Loucy (cell line): Measurements from ENCODE around the gene ANG.

Experiments used
- H2AFZ ChIP-seq: fragments of 200-600 bp; sonication (generic); 2 replicates; pipeline ENCODE4 v1.6.0; 2016; ENCODE audit warnings: antibody characterized with exemption, mild to moderate bottlenecking, low read length, moderate library complexity
- H3F3A ChIP-seq: fragments of 200-600 bp; 2 replicates; pipeline ENCODE4 v1.6.0; 2016; ENCODE audit warnings: antibody characterized with exemption, low read depth, mild to moderate bottlenecking
- H3K27me3 ChIP-seq: fragments of 200-600 bp; sonication (generic); 2 replicates; pipeline ENCODE4 v1.6.1; 2014; ENCODE audit warnings: low read length, mild to moderate bottlenecking; ENCODE audit not compliant: insufficient read depth, poor library complexity, severe bottlenecking
- H3K36me3 ChIP-seq: fragments of 200-600 bp; sonication (generic); 2 replicates; pipeline ENCODE4 v1.6.1; 2016; ENCODE audit warnings: low read length; ENCODE audit not compliant: insufficient read depth
- H3K4me1 ChIP-seq: fragments of 200-600 bp; sonication (generic); 2 replicates; pipeline ENCODE4 v1.5.1; 2014; ENCODE audit warnings: low read length, mild to moderate bottlenecking; ENCODE audit not compliant: insufficient read depth, poor library complexity, severe bottlenecking
- H3K4me2 ChIP-seq: fragments of 200-600 bp; sonication (generic); 2 replicates; pipeline ENCODE4 v1.6.0; 2014; ENCODE audit warnings: antibody characterized with exemption, low read length, low read depth, mild to moderate bottlenecking; ENCODE audit not compliant: poor library complexity, severe bottlenecking
- H3K4me3 ChIP-seq: fragments of 200-600 bp; sonication (generic); 2 replicates; pipeline ENCODE4 v1.5.1; 2014; ENCODE audit warnings: low read length, mild to moderate bottlenecking, mixed read lengths; ENCODE audit not compliant: poor library complexity, severe bottlenecking
- H3K79me2 ChIP-seq: fragments of 200-600 bp; sonication (generic); 2 replicates; pipeline ENCODE4 v1.6.1; 2014; ENCODE audit warnings: low read length; ENCODE audit not compliant: insufficient read depth
- H3K9ac ChIP-seq: fragments of 200-600 bp; sonication (generic); 2 replicates; pipeline ENCODE4 v1.6.0; 2014; ENCODE audit warnings: mild to moderate bottlenecking, low read depth, low read length, moderate library complexity; ENCODE audit not compliant: poor library complexity, severe bottlenecking
- H3K9me2 ChIP-seq: fragments of 200-600 bp; sonication (generic); replicated peaks from 2 replicates; pipeline ENCODE4 v1.6.1; 2016; ENCODE audit warnings: low read depth, low read length, mixed read lengths
- H3K9me3 ChIP-seq: fragments of 200-600 bp; sonication (generic); 2 replicates; pipeline ENCODE4 v1.6.1; 2014; ENCODE audit warnings: mild to moderate bottlenecking, antibody characterized with exemption, low read length, low read depth; ENCODE audit not compliant: insufficient read depth
- H4K20me1 ChIP-seq: fragments of 200-600 bp; sonication (generic); 2 replicates; pipeline ENCODE4 v1.6.0; 2014; ENCODE audit warnings: antibody characterized with exemption, low read length, mild to moderate bottlenecking; ENCODE audit not compliant: insufficient read depth, poor library complexity, severe bottlenecking
- CTCF ChIP-seq: fragments of 200-600 bp; sonication (generic); conservative IDR thresholded peaks from 2 replicates; pipeline ENCODE4 v1.5.1; 2014; ENCODE audit warnings: mild to moderate bottlenecking, antibody characterized with exemption, low read length
- EZH2phosphoT487 ChIP-seq: fragments of 200-600 bp; IDR thresholded peaks from 2 replicates; pipeline ENCODE4 v1.6.1; 2018; ENCODE audit warnings: antibody characterized with exemption, mild to moderate bottlenecking, moderate library complexity, borderline replicate concordance

Gene ANG

GRCh38 chr14:20711685-20712084 is 23.1 kb downstream of the ANG start:
- Histone ChIP-seq H3K9me3 (no peaks in the 10 kb centered on the region), H3K36me3 (no peaks in the 10 kb centered on the region), H3K9ac (no peak overlapping the region), H3K79me2 (no peaks in the 10 kb centered on the region), H3K4me1 (no peaks in the 10 kb centered on the region), H3F3A (no peaks in the 10 kb centered on the region), H3K4me3 (no peak overlapping the region), H3K27me3 (no peaks in the 10 kb centered on the region), H3K4me2 (no peak overlapping the region), H4K20me1 (no peaks in the 10 kb centered on the region), H3K9me2 (no peaks in the 10 kb centered on the region), H2AFZ (no peak overlapping the region)
- TF ChIP-seq EZH2phosphoT487, result no peak
- TF ChIP-seq CTCF, result no peak

- Histone ChIP-seq H3K9me2 (no peaks in the 10 kb centered on the region), H3K4me3 (no peak overlapping the region), H3K27me3 (no peaks in the 10 kb centered on the region), H2AFZ (no peak overlapping the region), H3K4me1 (no peaks in the 10 kb centered on the region), H3K9me3 (no peaks in the 10 kb centered on the region), H3K9ac (no peak overlapping the region), H3K4me2 (no peak overlapping the region), H4K20me1 (no peaks in the 10 kb centered on the region), H3K79me2 (no peaks in the 10 kb centered on the region), H3F3A (no peaks in the 10 kb centered on the region), H3K36me3 (no peaks in the 10 kb centered on the region)
- no peak for TF ChIP-seq EZH2phosphoT487
- no peak for TF ChIP-seq CTCF
These were observed 24.3 kb downstream of the ANG start for GRCh38 chr14:20712904-20713303.

- Histone ChIP-seq H3K4me2 (no peak overlapping the region), H3K9ac (no peak overlapping the region)
These were observed 26.2 kb downstream of the ANG start for GRCh38 chr14:20714593-20715250.

More at GRCh38 chr14:20714593-20715250, 26.2 kb downstream of the ANG start:
- TF ChIP-seq EZH2phosphoT487 (no peak), CTCF (no peak)
- Histone ChIP-seq H2AFZ (no peak overlapping the region), H3K36me3 (no peaks in the 10 kb centered on the region), H4K20me1 (no peaks in the 10 kb centered on the region), H3F3A (no peaks in the 10 kb centered on the region), H3K79me2 (no peaks in the 10 kb centered on the region), H3K9me3 (no peaks in the 10 kb centered on the region), H3K4me1 (no peaks in the 10 kb centered on the region), H3K27me3 (no peaks in the 10 kb centered on the region), H3K4me3 (no peak overlapping the region), H3K9me2 (no peaks in the 10 kb centered on the region)
